Stimulated activated CD8-positive, alpha-beta memory T cell treated with anti-CD3 and anti-CD28 coated beads, Interleukin-4, amount 100 ng/mL, for 24 hours (primary cell): Measurements from ENCODE around the gene ZXDC.

Experiments
- DNase-seq: peaks from one replicate; pipeline ENCODE4 v3.0.0-alpha.2; 2020; ENCODE audit warnings: low read depth

ZXDC gene

GRCh38 chr3:126475413-126476114 is at the start of gene ZXDC:
Gene ZXDC, minus strand, starts transcription at chr3:126475891. Its CDS starts 26 bp downstream, at chr3:126475865.
- DNase-seq, result peak; percentile 90

DNA sequence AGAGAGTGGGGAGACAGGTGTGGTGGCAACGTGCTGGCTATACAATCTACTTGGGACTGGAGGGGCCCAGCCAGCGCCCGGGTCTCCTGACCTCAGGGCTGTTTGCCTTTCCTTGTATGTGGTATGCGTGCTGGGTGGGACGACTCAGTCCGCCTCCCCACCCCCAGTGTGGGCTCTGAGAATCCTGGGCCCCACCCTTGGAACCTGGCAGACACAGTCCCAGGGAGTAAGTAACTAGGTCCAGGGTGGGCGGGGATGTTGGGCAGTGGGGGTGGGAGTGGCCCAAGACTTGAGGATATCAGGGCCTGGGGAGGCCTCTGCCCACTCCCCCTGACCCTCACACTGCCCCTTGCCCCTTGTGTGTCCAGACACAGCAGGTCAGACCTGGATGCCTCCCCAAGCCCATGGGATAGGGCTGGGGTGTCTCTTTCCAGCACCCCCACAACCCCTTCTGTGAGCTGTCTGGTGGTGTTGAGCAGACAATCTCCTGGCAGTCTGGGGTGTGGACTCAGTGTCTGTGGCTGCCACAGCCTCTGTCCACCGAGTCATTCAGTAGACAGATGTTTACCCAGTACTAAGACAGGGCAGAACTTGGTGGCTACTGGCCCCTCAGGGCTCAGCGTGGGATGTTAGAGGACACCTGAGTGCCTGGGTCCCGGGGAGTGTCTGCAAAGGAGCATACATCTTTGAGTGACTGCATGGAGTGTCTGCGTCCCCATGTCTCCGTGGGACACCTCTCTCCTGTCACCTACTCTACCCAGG is 49.6 kb upstream of the ZXDC start:
- no peak for DNase-seq

DNA sequence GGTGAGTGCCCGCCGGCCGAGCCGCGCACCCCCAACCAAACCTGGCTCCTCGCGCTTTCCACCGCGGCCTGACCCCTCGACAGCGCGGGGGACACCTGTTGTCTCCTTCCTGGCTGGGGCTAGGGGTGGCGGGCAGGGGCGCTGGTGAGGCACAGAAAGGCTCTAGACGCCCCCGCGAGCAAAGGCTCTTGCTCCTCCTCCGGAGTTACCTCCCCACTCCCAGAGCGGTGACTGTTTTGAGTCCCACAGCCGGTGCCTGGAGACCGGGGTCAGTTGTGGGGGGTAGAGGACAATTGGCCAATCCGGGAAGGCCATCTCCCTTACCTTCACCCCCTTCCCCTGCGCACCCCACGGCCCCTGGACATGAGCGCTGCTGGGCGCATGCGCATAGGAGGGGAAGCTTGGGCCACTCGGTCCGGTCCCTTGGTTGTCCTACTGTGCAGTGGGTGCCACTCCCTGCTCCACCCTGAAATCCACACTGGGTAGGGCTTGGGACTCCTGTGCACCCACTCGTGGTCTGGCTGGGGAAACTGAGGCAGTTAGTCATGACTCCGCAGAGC is 48.8 kb upstream of the ZXDC start:
- no peak for DNase-seq

GRCh38 chr3:126523745-126524428 is 48.2 kb upstream of the ZXDC start, which contains the start of gene CHST13:
Gene CHST13, plus strand, starts transcription at chr3:126524155. Its CDS starts 178 bp downstream, at chr3:126524333.
- DNase-seq, result no peak

DNA sequence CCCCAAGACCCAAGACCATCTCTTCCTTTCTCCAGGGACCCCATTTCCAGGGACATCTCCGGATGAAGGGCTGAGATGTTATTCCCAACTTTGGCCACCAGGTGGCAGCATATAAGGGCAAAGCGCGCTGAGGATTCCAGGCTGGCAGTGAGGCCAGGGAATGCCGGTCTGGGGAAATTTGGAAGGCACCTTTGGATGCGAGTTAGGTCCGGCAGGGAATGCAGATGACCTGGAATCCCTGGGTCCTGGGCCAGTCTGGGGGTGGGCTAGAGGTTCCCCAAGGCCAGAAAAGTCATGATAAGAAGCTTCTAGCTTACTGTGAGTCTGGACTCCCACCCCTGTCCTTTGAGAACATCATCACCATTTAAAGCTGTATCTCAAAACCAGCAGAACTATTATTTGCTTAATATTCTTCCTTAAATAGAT is 46.7 kb upstream of the ZXDC start:
- peak; percentile 12 for DNase-seq

- no peak for DNase-seq
Measured at GRCh38 chr3:126521122-126521891, 45.6 kb upstream of the ZXDC start.

- no peak for DNase-seq
Measured at GRCh38 chr3:126519506-126520455, 44.1 kb upstream of the ZXDC start.

DNA sequence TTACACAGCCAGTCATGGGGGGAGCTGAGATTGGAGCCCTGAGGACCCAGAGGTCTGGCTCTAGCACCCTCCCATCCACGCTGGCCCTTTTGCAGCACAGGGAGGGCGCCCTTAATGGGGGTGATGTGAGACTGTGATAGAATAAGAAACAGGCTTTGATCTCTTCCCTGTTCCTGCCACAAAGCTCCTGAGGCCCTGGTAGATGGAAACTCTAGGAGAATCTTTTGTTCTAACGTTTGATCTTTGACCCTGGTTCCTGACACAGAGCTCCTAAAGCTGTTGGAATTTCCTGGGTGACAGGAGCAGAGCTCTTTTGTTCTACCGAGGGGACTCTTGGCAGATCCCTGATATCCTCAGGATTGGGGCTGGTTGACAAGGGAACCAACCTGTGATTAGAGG is 43.1 kb upstream of the ZXDC start:
- no peak for DNase-seq

GRCh38 chr3:126517986-126518778 is 42.5 kb upstream of the ZXDC start:
- DNase-seq, result no peak

GRCh38 chr3:126517291-126517951 is 41.7 kb upstream of the ZXDC start, which contains the start of gene UROC1:
Gene UROC1, minus strand, starts transcription at chr3:126517773. Its CDS starts 54 bp downstream, at chr3:126517719.
- DNase-seq, result no peak

DNA sequence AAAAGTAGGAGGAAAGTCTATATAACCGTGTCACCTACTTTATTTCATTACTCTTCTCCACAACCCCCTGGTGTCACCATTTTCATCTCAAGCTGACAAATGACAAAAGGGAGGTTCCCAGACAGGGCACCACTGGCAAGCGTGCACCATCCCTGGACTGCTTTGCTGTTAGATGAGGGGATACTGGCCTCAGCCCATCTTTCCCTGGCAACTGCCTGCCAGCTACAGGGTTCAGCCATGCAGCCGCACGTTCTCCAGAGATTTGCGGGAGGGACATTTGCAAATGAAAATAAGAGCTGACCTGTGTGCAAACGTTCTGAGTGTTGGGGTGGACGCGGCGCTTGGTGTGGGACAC is 41.2 kb upstream of the ZXDC start:
- DNase-seq, result no peak

DNA sequence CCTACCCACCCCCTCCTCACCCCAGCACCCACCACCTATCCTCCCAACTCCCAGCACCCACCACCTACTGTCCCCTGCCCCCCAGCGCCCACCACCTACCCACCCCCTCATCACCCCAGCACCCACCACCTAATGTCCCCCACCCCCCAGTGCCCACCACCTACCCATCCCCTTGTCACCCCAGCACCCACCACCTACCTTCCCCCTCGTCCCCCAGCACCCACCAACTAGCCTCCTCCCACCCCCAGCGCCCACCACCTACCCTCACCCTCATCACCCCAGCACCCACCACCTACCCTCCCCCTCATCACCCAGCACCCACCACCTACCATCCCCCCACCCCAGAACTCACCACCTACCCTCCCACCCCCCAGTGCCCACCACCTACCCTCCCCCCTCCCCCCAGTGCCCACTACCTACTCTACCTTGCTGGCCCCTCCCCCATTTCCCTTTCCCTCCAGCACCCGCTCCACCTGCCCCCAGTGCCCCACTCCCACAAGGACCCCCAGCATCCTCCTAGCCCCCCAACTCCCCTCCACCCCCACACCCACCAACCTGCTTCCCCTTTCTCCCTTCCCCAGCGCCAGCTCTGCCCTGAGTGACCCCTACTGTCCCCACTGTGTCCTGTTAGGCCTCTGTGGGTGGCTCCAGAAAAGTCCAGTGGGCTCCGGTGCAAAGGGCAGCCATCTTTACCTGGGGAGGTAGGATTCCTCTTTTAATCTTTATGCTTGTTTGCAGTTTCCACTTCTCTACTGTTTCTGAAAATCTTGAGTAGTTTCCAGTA is 40.7 kb upstream of the ZXDC start:
- DNase-seq, result no peak

DNA sequence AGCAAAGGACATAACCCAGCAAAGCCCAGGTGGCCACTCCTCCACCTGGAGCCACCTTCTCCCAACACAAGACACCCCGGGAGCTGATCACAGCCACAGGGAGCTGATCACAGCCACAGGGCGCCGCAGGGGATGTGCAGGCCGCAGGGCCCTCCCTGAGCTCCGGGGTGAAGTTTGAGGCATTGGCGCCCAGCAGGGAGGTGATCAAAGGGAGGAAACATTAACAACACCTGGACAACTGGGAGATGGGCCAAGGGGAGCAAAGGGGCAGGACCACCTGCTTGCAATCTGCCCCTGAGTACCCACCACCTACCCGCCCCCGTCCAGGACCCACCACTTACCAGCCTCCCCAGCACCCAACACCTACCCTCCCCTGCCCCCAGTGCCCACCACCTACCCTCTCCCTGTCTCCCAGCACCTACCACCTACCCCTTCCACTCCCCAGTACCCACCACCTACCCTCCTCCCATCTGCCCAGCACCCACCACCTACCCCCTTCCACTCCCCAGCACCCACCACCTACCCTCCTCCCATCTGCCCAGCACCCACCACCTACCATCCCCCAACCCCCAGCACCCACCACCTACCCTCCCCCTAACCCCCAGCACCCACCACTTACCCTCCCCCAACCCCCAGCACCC is 39.5 kb upstream of the ZXDC start:
- no peak for DNase-seq

- no peak for DNase-seq
Measured at GRCh38 chr3:126514161-126514560, 38.5 kb upstream of the ZXDC start.

GRCh38 chr3:126512916-126513650 is 37.4 kb upstream of the ZXDC start:
- DNase-seq, result no peak

DNA sequence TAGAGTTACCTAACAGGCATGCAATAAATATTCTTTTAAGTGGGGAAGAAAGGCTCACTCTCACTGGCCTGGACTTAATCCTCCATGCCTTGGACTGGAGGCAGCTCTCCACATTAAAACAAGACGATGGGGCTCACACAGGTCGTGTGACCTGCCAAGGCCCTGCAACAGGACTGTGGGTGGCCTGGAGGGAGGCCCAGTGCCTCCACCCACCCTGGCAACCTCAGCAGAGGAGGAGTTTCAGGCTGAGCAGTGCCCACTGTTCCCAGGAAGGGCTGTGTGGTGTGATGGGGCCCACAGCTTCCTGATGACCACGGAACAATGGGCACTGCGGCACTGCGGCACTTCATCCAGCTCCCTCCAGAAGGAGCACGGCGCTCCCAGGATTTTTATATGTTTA is 36.3 kb upstream of the ZXDC start:
- no peak for DNase-seq

DNA sequence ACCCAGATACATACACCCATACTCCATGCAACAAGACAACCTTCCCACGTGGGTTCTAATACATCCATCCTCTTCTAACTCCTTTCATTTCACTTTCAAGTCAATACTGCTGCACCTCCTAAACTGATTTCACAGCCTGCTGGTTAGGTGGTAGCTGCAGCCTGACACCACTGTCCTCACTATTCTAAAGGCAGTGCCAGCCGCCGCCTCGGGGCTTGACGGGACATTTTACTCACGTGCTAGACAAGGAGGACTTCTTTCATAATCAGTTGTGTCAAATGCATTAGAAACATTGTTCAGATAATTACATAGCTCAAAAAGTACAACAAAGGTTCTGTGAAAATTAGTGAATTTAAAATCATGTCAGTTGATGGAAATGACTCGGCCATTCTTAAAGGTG is 35.6 kb upstream of the ZXDC start:
- DNase-seq, result no peak
